HG03095 (cell line): ENCODE results near the gene RIC8A.

ENCODE experiments used
- ATAC-seq: cut with Tn5 transposase; IDR thresholded peaks from one replicate; pipeline ENCODE4 v1.9.1; 2021; ENCODE audit warnings: moderate library complexity; ENCODE audit not compliant: unreplicated experiment

Gene RIC8A

GRCh38 chr11:203945-204586 lies 3.4 kb upstream of the RIC8A start:
- ATAC-seq = no peak

GRCh38 chr11:204587-205109 lies 2.9 kb upstream of the RIC8A start:
- no peak for ATAC-seq

- ATAC-seq = no peak
These were observed 2.1 kb upstream of the RIC8A start for GRCh38 chr11:205221-206001.

- no peak for ATAC-seq
These were observed 1.5 kb upstream of the RIC8A start for GRCh38 chr11:206002-206384.

- ATAC-seq = peak; percentile 1
These were observed 841 bp upstream of the RIC8A start for GRCh38 chr11:206526-207207.

GRCh38 chr11:207863-208180 lies 314 bp downstream of the RIC8A start:
- ATAC-seq = no peak

- ATAC-seq = peak; percentile 38
These were observed 841 bp downstream of the RIC8A start for GRCh38 chr11:208181-208916.

- no peak for ATAC-seq
These were observed 1.4 kb downstream of the RIC8A start for GRCh38 chr11:208917-209260.

GRCh38 chr11:209275-210121 lies 2.0 kb downstream of the RIC8A start:
- ATAC-seq = no peak

- no peak for ATAC-seq
These were observed 2.8 kb downstream of the RIC8A start for GRCh38 chr11:210122-210802.

GRCh38 chr11:210803-211180 lies 3.3 kb downstream of the RIC8A start:
- no peak for ATAC-seq

GRCh38 chr11:211295-211694 lies 3.8 kb downstream of the RIC8A start:
- no peak for ATAC-seq

- ATAC-seq = no peak
These were observed 4.2 kb downstream of the RIC8A start for GRCh38 chr11:211741-212140.

- ATAC-seq = no peak
These were observed 4.9 kb downstream of the RIC8A start for GRCh38 chr11:212150-213100.

GRCh38 chr11:213111-213510 lies 5.6 kb downstream of the RIC8A start:
- no peak for ATAC-seq

GRCh38 chr11:214083-214482 lies 6.6 kb downstream of the RIC8A start:
- no peak for ATAC-seq

- ATAC-seq = no peak
These were observed 8.1 kb downstream of the RIC8A start for GRCh38 chr11:215581-216037.

- no peak for ATAC-seq
These were observed 8.8 kb downstream of the RIC8A start for GRCh38 chr11:216081-216974.
